H1 (cell line): ENCODE data around the gene SLC25A27. TPM values are rescaled to one million over a fixed set of nuclear protein-coding genes. Genes with fewer than 3 reads are reported as not detected.

Source experiments
- CTCF ChIA-PET: fragments of 300-600 bp; sonication (Branson Sonifier 250); formaldehyde crosslinking; loops from one replicate; lab custom pipeline; 2021; ENCODE audit not compliant: partially characterized antibody; lab: Charles Lee
- POLR2A ChIA-PET: fragments of 300-600 bp; sonication (Branson Sonifier 250); formaldehyde crosslinking; loops from one replicate; lab custom pipeline; 2021; ENCODE audit warnings: inconsistent platforms; ENCODE audit not compliant: partially characterized antibody; lab: Charles Lee
- DNase-seq, 2 experiments: peaks; one replicate each; pipeline versions ENCODE4 v3.0.0 to v3.0.0-alpha.2; 2010 to 2022; ENCODE audit warnings: low spot score in 2 of 2, low read depth in 1 of 2, mixed read lengths in 1 of 2
- FAIRE-seq: peaks from 2 replicates; lab custom pipeline; 2011; peaks lifted over from hg19 to GRCh38; lab: Jason Lieb, UNC
- H2AFZ ChIP-seq: 2 replicates; pipeline ENCODE4 v1.8.1; 2012; ENCODE audit warnings: low read length, inconsistent platforms
- H2AK5ac ChIP-seq: 2 replicates; pipeline ENCODE4 v1.6.1; 2013; ENCODE audit warnings: low read depth, low read length
- H2BK120ac ChIP-seq: replicated peaks from 2 replicates; pipeline ENCODE3; 2013; ENCODE audit warnings: low read depth, low read length, inconsistent platforms
- H2BK12ac ChIP-seq: 2 replicates; pipeline ENCODE4 v1.6.1; 2013; ENCODE audit warnings: low read depth, low read length
- H2BK15ac ChIP-seq: 2 replicates; pipeline ENCODE4 v1.6.1; 2013; ENCODE audit warnings: low read length
- H2BK20ac ChIP-seq: 2 replicates; pipeline ENCODE4 v1.6.1; 2013; ENCODE audit warnings: low read length
- H2BK5ac ChIP-seq: 2 replicates; pipeline ENCODE4 v1.6.1; 2013; ENCODE audit warnings: low read depth, low read length
- H3K14ac ChIP-seq: 2 replicates; pipeline ENCODE4 v1.6.1; 2013; ENCODE audit warnings: inconsistent platforms; ENCODE audit not compliant: insufficient read length
- H3K18ac ChIP-seq: 2 replicates; pipeline ENCODE4 v1.6.1; 2013; ENCODE audit warnings: low read length; ENCODE audit errors: extremely low read depth
- H3K23ac ChIP-seq: 2 replicates; pipeline ENCODE4 v1.6.1; 2013; ENCODE audit warnings: inconsistent platforms; ENCODE audit not compliant: insufficient read length
- H3K23me2 ChIP-seq: 2 replicates; pipeline ENCODE4 v1.6.1; 2013; ENCODE audit warnings: low read depth, low read length
- H3K27ac ChIP-seq: 2 replicates; pipeline ENCODE4 v1.6.1; 2011; ENCODE audit warnings: low read depth, low read length, inconsistent platforms
- H3K27me3 ChIP-seq, 4 experiments: replicated peaks in 1 of 4; 1 replicate in 1 of 4; 2 replicates in 3 of 4; pipeline versions ENCODE4 v1.6.1 to v1.8.1; 2011 to 2013; ENCODE audit warnings: low read length in 3 of 4, mild to moderate bottlenecking in 3 of 4, inconsistent platforms in 2 of 4, mixed read lengths in 2 of 4, moderate library complexity in 1 of 4; ENCODE audit not compliant: control insufficient read depth in 3 of 4, insufficient read depth in 3 of 4; ENCODE audit errors: extremely low read depth in 1 of 4
- H3K36me3 ChIP-seq, 4 experiments: 2 replicates each; pipeline versions ENCODE4 v1.6.1 to v1.8.1; 2011 to 2013; ENCODE audit warnings: mild to moderate bottlenecking in 4 of 4, low read length in 3 of 4, moderate library complexity in 2 of 4, control low read depth in 1 of 4, inconsistent platforms in 1 of 4; ENCODE audit not compliant: insufficient read depth in 4 of 4, control insufficient read depth in 2 of 4
- H3K4ac ChIP-seq: replicated peaks from 2 replicates; pipeline ENCODE3; 2013; ENCODE audit warnings: low read length, low read depth, mixed read lengths, inconsistent platforms; ENCODE audit not compliant: insufficient read length
- H3K4me1 ChIP-seq, 4 experiments: replicated peaks in 1 of 4; 1 replicate in 1 of 4; 2 replicates in 3 of 4; pipeline versions ENCODE4 v1.6.1 to v1.8.1; 2011 to 2013; ENCODE audit warnings: low read length in 3 of 4, inconsistent platforms in 2 of 4, mixed read lengths in 1 of 4; ENCODE audit not compliant: insufficient read depth in 4 of 4, control insufficient read depth in 3 of 4
- H3K4me2 ChIP-seq, 2 experiments: 2 replicates each; pipeline versions ENCODE4 v1.6.1 to v1.8.1; 2011 to 2013; ENCODE audit warnings: low read depth in 2 of 2, low read length in 2 of 2, control low read depth in 1 of 2, inconsistent platforms in 1 of 2, mild to moderate bottlenecking in 1 of 2; ENCODE audit not compliant: insufficient read depth in 1 of 2
- H3K4me3 ChIP-seq, 4 experiments: fragments of 200-600, 300-600 bp in 1 of 4; sonication (generic), shearing (Covaris generic), sonication (Bioruptor Twin) in 1 of 4; 2 replicates each; pipeline versions ENCODE4 v1.5.1 to v1.8.1; 2011 to 2016; ENCODE audit warnings: low read length in 4 of 4, low read depth in 3 of 4, control low read depth in 2 of 4, inconsistent platforms in 2 of 4, mild to moderate bottlenecking in 2 of 4, mixed read lengths in 1 of 4, moderate library complexity in 1 of 4; ENCODE audit not compliant: insufficient read depth in 2 of 4; ENCODE audit errors: extremely low read depth in 1 of 4
- H3K56ac ChIP-seq: replicated peaks from 2 replicates; pipeline ENCODE3; 2013; ENCODE audit warnings: low read depth, mild to moderate bottlenecking, mixed read lengths, low read length, inconsistent platforms; ENCODE audit not compliant: insufficient read length
- H3K79me1 ChIP-seq: 2 replicates; pipeline ENCODE4 v1.6.1; 2013; ENCODE audit warnings: low read depth, low read length, control low read depth
- H3K79me2 ChIP-seq, 2 experiments: 2 replicates each; pipeline versions ENCODE4 v1.6.1 to v1.8.1; 2012 to 2013; ENCODE audit warnings: low read length in 2 of 2, mild to moderate bottlenecking in 2 of 2, inconsistent platforms in 1 of 2; ENCODE audit not compliant: insufficient read depth in 2 of 2, control insufficient read depth in 1 of 2
- H3K9ac ChIP-seq, 4 experiments: replicated peaks in 1 of 4; 1 replicate in 1 of 4; 2 replicates in 3 of 4; pipeline versions ENCODE4 v1.6.1 to v1.8.1; 2011 to 2013; ENCODE audit warnings: low read depth in 3 of 4, low read length in 3 of 4, control low read depth in 2 of 4, mild to moderate bottlenecking in 2 of 4, moderate library complexity in 2 of 4, inconsistent platforms in 1 of 4; ENCODE audit errors: extremely low read depth in 1 of 4
- H3K9me3 ChIP-seq, 2 experiments: 2 replicates each; pipeline versions ENCODE4 v1.6.1 to v1.8.1; 2012 to 2013; ENCODE audit warnings: mild to moderate bottlenecking in 2 of 2, moderate library complexity in 2 of 2, control low read depth in 1 of 2, inconsistent platforms in 1 of 2, low read depth in 1 of 2, low read length in 1 of 2, mixed read lengths in 1 of 2; ENCODE audit not compliant: insufficient read depth in 2 of 2
- H4K20me1 ChIP-seq, 2 experiments: replicated peaks in 1 of 2; 2 replicates each; pipeline versions ENCODE3 to v1.8.1; 2011 to 2013; ENCODE audit warnings: inconsistent platforms in 2 of 2, low read length in 2 of 2, mild to moderate bottlenecking in 1 of 2; ENCODE audit not compliant: insufficient read depth in 2 of 2, control insufficient read depth in 1 of 2
- H4K5ac ChIP-seq: 2 replicates; pipeline ENCODE4 v1.6.1; 2013; ENCODE audit warnings: low read length, low read depth, mixed read lengths, inconsistent platforms; ENCODE audit not compliant: insufficient read length
- H4K8ac ChIP-seq: 2 replicates; pipeline ENCODE4 v1.8.0; 2013; ENCODE audit warnings: mild to moderate bottlenecking, moderate library complexity, low read length, inconsistent platforms; ENCODE audit not compliant: insufficient read depth; ENCODE audit errors: extremely low read depth
- H4K91ac ChIP-seq: replicated peaks from 2 replicates; pipeline ENCODE3; 2013; ENCODE audit warnings: low read length, mixed read lengths, inconsistent platforms; ENCODE audit not compliant: insufficient read length
- CHD2 ChIP-seq: IDR thresholded peaks from 2 replicates; pipeline ENCODE4 v1.6.1; 2012; ENCODE audit warnings: low read length, improper control_type of control experiment
- WGBS, 2 experiments: shearing (Covaris generic) in 1 of 2; methylation state at CpG; one replicate each; pipeline versions ENCODE4 v1.1.6 to v1.1.7; 2013 to 2015; ENCODE audit warnings: low lambda C conversion rate in 2 of 2, mixed read lengths in 2 of 2, inconsistent platforms in 1 of 2, low coverage in 1 of 2, missing lambda C conversion rate in 1 of 2; ENCODE audit not compliant: insufficient replicate concordance in 2 of 2, insufficient coverage in 1 of 2, insufficient read length in 1 of 2; ENCODE audit errors: extremely low coverage in 1 of 2, missing lambda C conversion rate in 1 of 2; 5-methylcytosine and 5-hydroxymethylcytosine counted together
- polyA plus RNA-seq, 7 experiments: library from polyadenylated mRNA; depleted of rRNA in 3 of 7; stranded (reverse) in 5 of 7; unstranded in 2 of 7; fragments of >200 nt in 5 of 7; fragments of 200-250 nt in 2 of 7; gene quantifications; 1 replicate in 5 of 7; 2 replicates in 1 of 7; 4 replicates in 1 of 7; pipeline versions ENCODE4 v1.2.1 to v1.2.3, GENCODE V29; 2011 to 2013; ENCODE audit warnings: missing spikeins in 2 of 7, mixed read lengths in 2 of 7
- total RNA-seq: library from RNA; stranded (reverse); fragmentation: NEBNext Ultra II Directional; extraction: Animal tissue kit (Norgen Biotek cat#: 25700); gene quantifications from 2 replicates; pipeline ENCODE4 v1.2.1, GENCODE V29; 2021

Gene SLC25A27
- total and polyA plus RNA-seq, 2 of the 8 experiments (the other 6 are each of a cell fraction or from before 2014, with no cell fraction given): 7.3 to 8.4 TPM

DNA sequence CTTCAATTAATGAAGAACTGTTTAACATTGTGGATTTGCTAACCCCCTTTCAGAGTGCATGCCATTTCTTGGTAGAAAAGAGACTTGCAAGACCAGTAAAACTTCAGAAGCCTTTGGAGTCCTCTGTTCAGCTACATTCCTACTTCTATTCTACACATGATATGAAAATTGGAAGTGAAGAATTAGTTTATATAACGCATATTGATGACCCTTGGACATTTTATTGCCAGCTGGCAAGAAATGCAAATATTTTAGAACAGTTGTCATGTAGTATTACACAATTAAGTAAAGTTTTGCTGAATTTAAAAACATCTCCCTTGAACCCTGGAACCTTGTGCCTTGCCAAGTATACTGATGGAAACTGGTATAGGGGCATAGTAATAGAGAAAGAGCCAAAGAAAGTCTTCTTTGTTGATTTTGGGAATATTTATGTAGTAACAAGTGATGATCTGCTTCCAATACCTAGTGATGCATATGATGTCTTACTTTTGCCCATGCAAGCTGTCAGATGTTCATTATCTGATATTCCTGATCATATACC lies 38.2 kb downstream of the SLC25A27 start:
- Histone ChIP-seq H3K56ac (no peak overlapping the region), H3K9ac (no peak overlapping the region), H3K23ac (no peak overlapping the region), H3K36me3 (no peaks in the 10 kb centered on the region), H2BK12ac (no peak overlapping the region), H4K5ac (no peak overlapping the region), H3K9me3 (no peaks in the 10 kb centered on the region), H3K4me2 (no peak overlapping the region), H2AFZ (no peak overlapping the region), H3K18ac (no peak overlapping the region), H3K79me1 (no peaks in the 10 kb centered on the region), H3K4me1 (no peaks in the 10 kb centered on the region), H3K79me2 (no peaks in the 10 kb centered on the region), H2BK20ac (no peak overlapping the region), H3K4me3 (no peak overlapping the region), H3K14ac (no peak overlapping the region), H3K4ac (no peak overlapping the region), H2AK5ac (no peak overlapping the region), H4K20me1 (no peaks in the 10 kb centered on the region), H3K23me2 (0 out of 2 replicates have a peak, but pooled peaks cover 2% of the 10 kb centered on the region), H2BK120ac (no peak overlapping the region), H2BK15ac (no peak overlapping the region), H4K91ac (no peak overlapping the region), H4K8ac (no peak overlapping the region), H2BK5ac (no peak overlapping the region), H3K27me3 (no peaks in the 10 kb centered on the region), H3K27ac (no peak overlapping the region)
- DNase-seq (no peak), FAIRE-seq (no peak)
- 87% methylated on average over 1 of the region's 1 CpG; no CpG with 5 or more reads in 1 of the 2 experiments for WGBS, 2 experiments
- ChIA-PET POLR2A (no interaction called here), CTCF (interaction anchor here (1.1 to 2.4 kb wide), 3 partner anchors 10 to 21 kb away, joined by 3 to 10 read pairs (median 4); no protein-coding TSS in a partner anchor)
- TF ChIP-seq CHD2: no peak
